ENCODE measurements around the gene C16orf78.

Gene C16orf78

GRCh38 chr16:49431591-49432290 is 58.1 kb downstream of the C16orf78 start:
- DNase-seq (ENCODE audit: low spot score) = no peak

DNA sequence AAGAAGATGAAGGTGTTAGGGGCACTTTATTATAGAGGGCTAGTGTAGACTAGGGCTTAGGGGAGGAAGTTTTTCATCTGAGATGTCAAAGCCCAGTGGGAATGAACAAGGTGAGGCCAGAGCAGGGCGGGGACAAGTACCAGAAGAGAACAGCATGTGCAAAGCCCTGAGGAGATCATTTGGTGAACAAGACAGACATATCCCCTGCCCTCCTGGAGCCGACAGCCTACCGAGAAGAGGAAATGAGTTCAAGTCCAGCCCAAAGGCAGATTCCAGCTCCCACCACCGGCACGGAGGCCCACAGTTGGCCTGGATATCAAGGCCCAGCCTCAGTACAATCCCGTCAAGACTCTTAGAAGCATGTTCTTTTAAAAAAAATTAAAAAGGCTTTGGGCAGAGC is 61.1 kb downstream of the C16orf78 start:
- no peak for DNase-seq (ENCODE audit: low spot score)

GRCh38 chr16:49436181-49436580 is 62.6 kb downstream of the C16orf78 start:
- DNase-seq (ENCODE audit: low spot score) = no peak

DNA sequence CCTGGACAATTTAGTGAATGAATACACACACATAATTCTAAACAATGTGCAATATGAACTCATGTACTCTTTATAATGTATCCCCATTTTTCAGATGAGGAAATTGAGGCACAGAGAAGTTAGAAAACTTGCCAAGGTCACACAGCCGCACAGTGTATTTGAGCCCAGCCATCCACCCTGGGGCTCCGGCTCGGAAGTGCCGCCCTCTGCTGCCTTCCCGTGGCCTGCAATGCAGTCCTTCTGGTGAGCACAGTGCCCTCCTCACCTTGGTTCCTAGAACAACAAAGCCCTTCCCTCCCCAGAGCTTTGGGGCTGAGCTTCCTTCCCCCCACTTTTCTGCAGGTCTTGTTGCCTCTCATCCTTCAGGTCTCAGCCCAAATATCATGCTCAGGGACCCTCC is 63.7 kb downstream of the C16orf78 start:
- DNase-seq (ENCODE audit: low spot score) = no peak

DNA sequence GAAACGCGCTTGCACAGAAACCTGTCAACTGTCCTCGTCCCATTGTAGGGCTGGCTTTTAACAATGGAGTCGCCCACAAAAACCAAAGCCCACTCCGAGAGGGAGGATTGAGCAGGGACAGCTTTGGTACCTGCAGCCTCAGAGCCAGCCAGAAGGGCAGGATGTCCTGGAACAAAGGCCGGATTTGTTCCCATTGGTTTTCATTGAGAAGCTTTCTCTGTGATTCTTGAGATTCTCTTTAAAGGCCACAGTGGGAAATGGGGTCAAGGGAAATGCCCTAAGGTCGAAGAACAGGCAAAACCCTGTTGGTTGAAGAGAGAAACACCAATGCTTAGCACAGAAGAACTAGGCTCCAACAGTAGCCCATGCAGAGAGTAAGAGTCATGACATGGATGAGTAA is 65.4 kb downstream of the C16orf78 start:
- DNase-seq (ENCODE audit: low spot score) = no peak

DNA sequence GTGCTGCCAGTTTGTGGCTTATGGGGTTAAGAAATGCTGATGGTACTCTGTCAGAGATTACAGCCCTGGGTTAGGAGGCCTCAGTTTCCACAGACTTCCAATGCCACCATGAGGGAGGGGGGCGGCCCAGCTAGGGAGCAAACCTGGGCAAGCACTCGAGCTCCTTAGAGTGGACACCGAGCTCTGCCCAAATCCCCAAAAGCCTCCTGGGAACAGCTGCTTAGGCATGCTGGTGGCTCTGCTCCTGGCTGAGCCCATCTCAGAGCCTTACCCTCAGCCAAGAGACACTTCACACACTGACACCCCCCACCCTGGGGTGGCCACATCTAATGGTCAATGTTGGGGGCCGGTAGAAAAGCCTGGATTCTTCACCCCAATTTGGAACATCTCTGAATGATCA is 66.1 kb downstream of the C16orf78 start:
- no peak for DNase-seq (ENCODE audit: low spot score)

GRCh38 chr16:49440156-49441065 is 66.8 kb downstream of the C16orf78 start:
- no peak for DNase-seq (ENCODE audit: low spot score)

DNA sequence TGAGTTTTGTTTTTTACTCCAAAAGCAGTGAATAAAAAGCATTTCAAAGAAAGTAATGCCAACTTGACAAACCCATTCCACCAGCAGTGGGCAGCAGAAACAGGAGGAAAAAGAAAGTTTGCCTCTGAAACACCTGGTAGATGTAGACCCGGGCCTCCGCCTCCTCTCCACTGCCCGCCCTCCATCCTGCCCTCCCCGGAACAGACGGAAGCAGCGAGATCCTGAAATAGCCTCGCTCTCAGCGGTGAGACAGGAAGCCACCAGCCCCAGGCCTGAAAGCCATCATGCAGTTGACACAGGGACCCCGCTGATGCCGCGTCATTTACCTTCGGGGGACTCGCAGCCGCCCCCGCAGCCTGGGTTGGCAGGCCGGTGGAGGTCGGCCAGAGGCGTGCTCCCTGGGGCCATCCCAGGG is 67.8 kb downstream of the C16orf78 start:
- DNase-seq (ENCODE audit: low spot score) = no peak

- no peak for DNase-seq (ENCODE audit: low spot score)
Observed at GRCh38 chr16:49442805-49443204, 69.2 kb downstream of the C16orf78 start.

- no peak for DNase-seq (ENCODE audit: low spot score)
Observed at GRCh38 chr16:49443576-49443975, 70.0 kb downstream of the C16orf78 start.

GRCh38 chr16:49446805-49447204 is 73.2 kb downstream of the C16orf78 start:
- DNase-seq (ENCODE audit: low spot score) = no peak

Measured in RKO (cell line).